ACC112 (cell line): Measurements from ENCODE around the gene LCK.

ENCODE experiments used
- H2AFZ ChIP-seq: fragments of 200-600 bp; sonication (generic); one replicate; pipeline ENCODE4 v1.6.0; 2017; ENCODE audit warnings: antibody characterized with exemption, low read length; ENCODE audit not compliant: unreplicated experiment
- H3K27ac ChIP-seq: fragments of 200-600 bp; sonication (generic); 2 replicates; pipeline ENCODE4 v1.5.1; 2014; ENCODE audit warnings: low read depth, mild to moderate bottlenecking, antibody characterized with exemption, low read length, moderate library complexity
- H3K27me3 ChIP-seq: fragments of 200-600 bp; sonication (generic); 2 replicates; pipeline ENCODE4 v1.6.1; 2014; ENCODE audit warnings: mild to moderate bottlenecking, antibody characterized with exemption, low read length, moderate library complexity, mixed read lengths; ENCODE audit not compliant: insufficient read depth
- H3K36me3 ChIP-seq: fragments of 200-600 bp; sonication (generic); 2 replicates; pipeline ENCODE4 v1.6.1; 2016; ENCODE audit warnings: mild to moderate bottlenecking, antibody characterized with exemption, low read length, moderate library complexity, mixed read lengths; ENCODE audit not compliant: insufficient read depth
- H3K4me1 ChIP-seq: fragments of 200-600 bp; sonication (generic); one replicate; pipeline ENCODE4 v1.6.1; 2016; ENCODE audit warnings: low read length, mixed read lengths; ENCODE audit not compliant: insufficient read depth, unreplicated experiment, control insufficient read depth
- H3K4me3 ChIP-seq: fragments of 200-600 bp; sonication (generic); 2 replicates; pipeline ENCODE4 v1.5.1; 2014; ENCODE audit warnings: mild to moderate bottlenecking, low read depth, low read length
- H3K79me2 ChIP-seq: fragments of 200-600 bp; sonication (generic); one replicate; pipeline ENCODE4 v1.6.0; 2016; ENCODE audit warnings: low read length; ENCODE audit not compliant: control insufficient read depth, unreplicated experiment, insufficient read depth

Gene LCK

GRCh38 chr1:32303997-32304622 is 53.0 kb downstream of the LCK start:
- no peak overlapping the region for H3K27ac ChIP-seq
- H3K27me3 ChIP-seq = no peaks in the 10 kb centered on the region
- H3K4me1 ChIP-seq = peaks cover 13% of the 10 kb centered on the region
- H2AFZ ChIP-seq = no peak overlapping the region
- peaks cover 31% of the 10 kb centered on the region for H3K36me3 ChIP-seq
- H3K4me3 ChIP-seq = no peak overlapping the region
- peaks cover 6% of the 10 kb centered on the region for H3K79me2 ChIP-seq

- Histone ChIP-seq H3K27me3 (no peaks in the 10 kb centered on the region), H3K79me2 (peaks cover 9% of the 10 kb centered on the region), H3K4me1 (peaks cover 13% of the 10 kb centered on the region), H2AFZ (no peak overlapping the region), H3K4me3 (no peak overlapping the region), H3K36me3 (peaks cover 31% of the 10 kb centered on the region), H3K27ac (no peak overlapping the region)
Measured at GRCh38 chr1:32305310-32305709, 54.2 kb downstream of the LCK start.

- H3K36me3 ChIP-seq = peaks cover 31% of the 10 kb centered on the region
- H3K4me3 ChIP-seq = no peak overlapping the region
- H3K79me2 ChIP-seq = peaks cover 18% of the 10 kb centered on the region
- H3K27ac ChIP-seq = peak overlapping the region; percentile 62
- H3K4me1 ChIP-seq = peaks cover 13% of the 10 kb centered on the region
- H2AFZ ChIP-seq = no peak overlapping the region
- H3K27me3 ChIP-seq = no peaks in the 10 kb centered on the region
Measured at GRCh38 chr1:32307324-32307723, 56.3 kb downstream of the LCK start.

GRCh38 chr1:32309960-32310359 is 58.9 kb downstream of the LCK start:
- peaks cover 25% of the 10 kb centered on the region for H3K79me2 ChIP-seq
- H2AFZ ChIP-seq = no peak overlapping the region
- no peak overlapping the region for H3K27ac ChIP-seq
- no peak overlapping the region for H3K4me3 ChIP-seq
- no peaks in the 10 kb centered on the region for H3K27me3 ChIP-seq
- H3K4me1 ChIP-seq = peaks cover 13% of the 10 kb centered on the region
- peaks cover 7% of the 10 kb centered on the region for H3K36me3 ChIP-seq

GRCh38 chr1:32311709-32312393 is 60.8 kb downstream of the LCK start:
- Histone ChIP-seq H3K27ac (no peak overlapping the region), H3K4me3 (no peak overlapping the region), H3K4me1 (peaks cover 13% of the 10 kb centered on the region), H2AFZ (no peak overlapping the region), H3K79me2 (peaks cover 26% of the 10 kb centered on the region), H3K36me3 (no peaks in the 10 kb centered on the region), H3K27me3 (no peaks in the 10 kb centered on the region)

GRCh38 chr1:32316903-32317277 is 65.8 kb downstream of the LCK start:
- Histone ChIP-seq H3K4me3 (no peak overlapping the region), H3K36me3 (peaks cover 3% of the 10 kb centered on the region; the same call in 1 of the 2 replicates), H3K79me2 (peaks cover 9% of the 10 kb centered on the region), H2AFZ (no peak overlapping the region), H3K27ac (no peak overlapping the region), H3K27me3 (no peaks in the 10 kb centered on the region), H3K4me1 (peaks cover 8% of the 10 kb centered on the region)

- no peaks in the 10 kb centered on the region for H3K27me3 ChIP-seq
- H3K79me2 ChIP-seq = peaks cover 6% of the 10 kb centered on the region
- no peak overlapping the region for H3K4me3 ChIP-seq
- no peak overlapping the region for H2AFZ ChIP-seq
- peaks cover 9% of the 10 kb centered on the region for H3K4me1 ChIP-seq
- no peak overlapping the region for H3K27ac ChIP-seq
- H3K36me3 ChIP-seq = peaks cover 3% of the 10 kb centered on the region; the same call in 1 of the 2 replicates
Measured at GRCh38 chr1:32318127-32318869, 67.2 kb downstream of the LCK start.

GRCh38 chr1:32321712-32322291 is 70.7 kb downstream of the LCK start:
- no peak overlapping the region for H3K27ac ChIP-seq
- no peak overlapping the region for H3K4me3 ChIP-seq

GRCh38 chr1:32327204-32327603 is 76.1 kb downstream of the LCK start:
- no peaks in the 10 kb centered on the region for H3K79me2 ChIP-seq
- no peaks in the 10 kb centered on the region for H3K4me1 ChIP-seq
- H3K36me3 ChIP-seq = peaks cover 11% of the 10 kb centered on the region; the same call in 1 of the 2 replicates
- H3K27me3 ChIP-seq = no peaks in the 10 kb centered on the region
- no peak overlapping the region for H2AFZ ChIP-seq
- no peak overlapping the region for H3K27ac ChIP-seq
- no peak overlapping the region for H3K4me3 ChIP-seq

More at GRCh38 chr1:32321712-32322291, 70.7 kb downstream of the LCK start:
- H3K36me3 ChIP-seq = peaks cover 6% of the 10 kb centered on the region; the same call in 1 of the 2 replicates
- H3K27me3 ChIP-seq = no peaks in the 10 kb centered on the region
- H3K4me1 ChIP-seq = peaks cover 9% of the 10 kb centered on the region
- H2AFZ ChIP-seq = no peak overlapping the region
- H3K79me2 ChIP-seq = no peaks in the 10 kb centered on the region

GRCh38 chr1:32329931-32330466 is 78.9 kb downstream of the LCK start:
- H3K27ac ChIP-seq = no peak overlapping the region
- H3K4me3 ChIP-seq = no peak overlapping the region
- H3K36me3 ChIP-seq = peaks cover 20% of the 10 kb centered on the region; the same call in 1 of the 2 replicates
- no peak overlapping the region for H2AFZ ChIP-seq
- H3K79me2 ChIP-seq = peaks cover 2% of the 10 kb centered on the region
- peaks cover 5% of the 10 kb centered on the region for H3K4me1 ChIP-seq
- no peaks in the 10 kb centered on the region for H3K27me3 ChIP-seq
